Hepatocyte (in vitro differentiated cells): ENCODE measurements around the gene COL4A1. TPM values are rescaled to one million over a fixed set of nuclear protein-coding genes. Genes with fewer than 3 reads are reported as not detected.

Experiments
- DNase-seq: peaks from one replicate; pipeline ENCODE4 v3.0.0-alpha.2; 2016; ENCODE audit warnings: low spot score
- H2AFZ ChIP-seq: fragments of 200-600 bp; sonication (generic); 2 replicates; pipeline ENCODE4 v1.6.0; 2016; ENCODE audit warnings: antibody characterized with exemption, mild to moderate bottlenecking
- H3K27ac ChIP-seq: fragments of 200-600 bp; sonication (generic); 2 replicates; pipeline ENCODE4 v1.5.1; 2016; ENCODE audit warnings: mild to moderate bottlenecking
- H3K27me3 ChIP-seq: fragments of 200-600 bp; sonication (generic); 2 replicates; pipeline ENCODE4 v1.6.1; 2016
- H3K36me3 ChIP-seq: fragments of 200-600 bp; sonication (generic); replicated peaks from 2 replicates; pipeline ENCODE4 v1.5.1; 2016; ENCODE audit warnings: low read depth; ENCODE audit not compliant: insufficient read depth
- H3K4me1 ChIP-seq: fragments of 200-600 bp; sonication (generic); 2 replicates; pipeline ENCODE4 v1.5.1; 2016; ENCODE audit warnings: mild to moderate bottlenecking, moderate library complexity; ENCODE audit not compliant: insufficient read depth
- H3K4me2 ChIP-seq: fragments of 200-600 bp; sonication (generic); 2 replicates; pipeline ENCODE4 v1.6.0; 2016
- H3K4me3 ChIP-seq: fragments of 200-600 bp; sonication (generic); 2 replicates; pipeline ENCODE4 v1.5.1; 2016; ENCODE audit warnings: mild to moderate bottlenecking
- H3K79me2 ChIP-seq: fragments of 200-600 bp; sonication (generic); 2 replicates; pipeline ENCODE4 v1.6.0; 2017; ENCODE audit warnings: mild to moderate bottlenecking
- H3K9me2 ChIP-seq: fragments of 200-600 bp; sonication (generic); replicated peaks from 2 replicates; pipeline ENCODE4 v1.6.0; 2017; ENCODE audit warnings: mild to moderate bottlenecking; ENCODE audit not compliant: insufficient read depth
- H3K9me3 ChIP-seq: fragments of 200-600 bp; sonication (generic); 2 replicates; pipeline ENCODE4 v1.5.1; 2016; ENCODE audit warnings: low read depth, mild to moderate bottlenecking
- H4K20me1 ChIP-seq: fragments of 200-600 bp; sonication (generic); 2 replicates; pipeline ENCODE4 v1.6.0; 2016; ENCODE audit warnings: mild to moderate bottlenecking; ENCODE audit not compliant: insufficient read depth, poor library complexity, severe bottlenecking
- CTCF ChIP-seq: fragments of 200-600 bp; sonication (generic); IDR thresholded peaks from 2 replicates; pipeline ENCODE4 v1.5.1; 2016; ENCODE audit warnings: antibody characterized with exemption, mild to moderate bottlenecking; ENCODE audit not compliant: poor library complexity
- EZH2 ChIP-seq: fragments of 200-600 bp; sonication (generic); IDR thresholded peaks from 2 replicates; pipeline ENCODE4 v1.6.1; 2016; ENCODE audit warnings: antibody characterized with exemption, mild to moderate bottlenecking, borderline replicate concordance
- EZH2phosphoT487 ChIP-seq: fragments of 200-600 bp; sonication (generic); IDR thresholded peaks from one replicate; pipeline ENCODE4 v1.6.1; 2018; ENCODE audit warnings: antibody characterized with exemption, mild to moderate bottlenecking, low read depth, moderate library complexity; ENCODE audit not compliant: unreplicated experiment, severe bottlenecking
- WGBS: methylation state at CpG from one replicate; pipeline ENCODE4 v1.1.6; 2016; ENCODE audit warnings: low lambda C conversion rate; ENCODE audit errors: missing lambda C conversion rate; 5-methylcytosine and 5-hydroxymethylcytosine counted together
- polyA plus RNA-seq: library from polyadenylated mRNA; unstranded; fragments of >200 nt; fragmentation: Nextera tagmentation; extraction: Ambion mirVana; gene quantifications from 2 replicates; pipeline ENCODE4 v1.2.1, GENCODE V29; 2016
- total RNA-seq: library from RNA; depleted of rRNA; stranded (reverse); fragments of >200 nt; gene quantifications from 2 replicates; pipeline ENCODE4 v1.2.3, GENCODE V29; 2014

Gene COL4A1
- total and polyA plus RNA-seq, 2 experiments from 2014 or later: 138 to 269 TPM

DNA sequence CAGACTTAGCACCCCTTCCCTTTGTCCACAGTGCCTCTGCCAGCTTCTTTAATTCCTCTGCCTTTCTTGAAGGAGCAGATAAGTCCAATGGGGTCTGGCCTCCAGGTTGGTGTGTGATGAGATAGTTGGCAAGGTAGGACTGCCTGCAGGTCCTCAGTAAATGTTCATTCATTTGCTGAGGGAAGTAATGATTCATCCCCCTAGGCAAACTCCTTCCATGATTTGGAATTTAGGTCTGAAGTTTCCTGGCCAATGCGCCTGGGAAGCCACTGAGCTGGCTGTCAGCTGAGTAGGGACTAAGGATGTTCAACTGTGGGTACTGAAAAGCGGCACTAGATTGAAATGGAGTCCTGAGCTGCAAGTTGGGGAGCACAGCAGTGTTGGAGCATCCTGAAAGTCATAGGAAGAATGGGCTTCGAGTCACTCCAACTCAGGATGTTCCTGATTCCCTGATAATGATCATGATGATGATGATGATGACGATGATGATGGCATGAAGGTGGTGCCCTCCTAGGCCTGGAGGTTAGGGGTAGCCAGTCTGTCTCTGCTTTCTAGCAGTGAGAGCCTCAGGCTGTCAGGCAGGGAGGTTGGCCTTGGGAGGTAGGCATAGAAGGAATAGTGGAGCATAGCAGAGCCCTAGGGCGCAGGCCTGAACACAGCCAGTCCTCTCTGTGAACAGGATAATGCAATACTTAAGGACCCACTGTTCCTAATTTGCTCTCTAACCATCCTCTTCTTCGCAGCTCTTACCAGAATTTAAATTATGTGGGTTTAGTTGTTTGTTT, 44.9 kb upstream of the COL4A1 start:
- no peak for TF ChIP-seq CTCF
- no peak for TF ChIP-seq EZH2phosphoT487
- no peak for TF ChIP-seq EZH2
- Histone ChIP-seq H3K4me1 (peaks cover 13% of the 10 kb centered on the region), H3K27me3 (no peaks in the 10 kb centered on the region), H3K9me3 (no peaks in the 10 kb centered on the region), H3K79me2 (peaks cover 50% of the 10 kb centered on the region), H3K4me3 (no peak overlapping the region), H2AFZ (no peak overlapping the region), H3K9me2 (no peaks in the 10 kb centered on the region), H4K20me1 (no peaks in the 10 kb centered on the region), H3K36me3 (no peaks in the 10 kb centered on the region), H3K4me2 (no peak overlapping the region), H3K27ac (no peak overlapping the region)
- no peak for DNase-seq
- WGBS: 94% methylated on average over 6 of the region's 6 CpGs

- peaks cover 58% of the 10 kb centered on the region for H3K79me2 ChIP-seq
- peaks cover 13% of the 10 kb centered on the region for H3K4me1 ChIP-seq
- TF ChIP-seq EZH2phosphoT487 (no peak), EZH2 (no peak), CTCF (no peak)
- H4K20me1 ChIP-seq: no peaks in the 10 kb centered on the region
- no peak overlapping the region for H3K4me3 ChIP-seq
- H3K9me3 ChIP-seq: no peaks in the 10 kb centered on the region
- WGBS: 93% methylated on average over 3 of the region's 3 CpGs
- no peak overlapping the region for H2AFZ ChIP-seq
- DNase-seq: no peak
- no peaks in the 10 kb centered on the region for H3K36me3 ChIP-seq
- no peaks in the 10 kb centered on the region for H3K27me3 ChIP-seq
- no peaks in the 10 kb centered on the region for H3K9me2 ChIP-seq
- no peak overlapping the region for H3K27ac ChIP-seq
- H3K4me2 ChIP-seq: no peak overlapping the region
These were observed 43.6 kb upstream of the COL4A1 start for GRCh38 chr13:110350509-110350908.

DNA sequence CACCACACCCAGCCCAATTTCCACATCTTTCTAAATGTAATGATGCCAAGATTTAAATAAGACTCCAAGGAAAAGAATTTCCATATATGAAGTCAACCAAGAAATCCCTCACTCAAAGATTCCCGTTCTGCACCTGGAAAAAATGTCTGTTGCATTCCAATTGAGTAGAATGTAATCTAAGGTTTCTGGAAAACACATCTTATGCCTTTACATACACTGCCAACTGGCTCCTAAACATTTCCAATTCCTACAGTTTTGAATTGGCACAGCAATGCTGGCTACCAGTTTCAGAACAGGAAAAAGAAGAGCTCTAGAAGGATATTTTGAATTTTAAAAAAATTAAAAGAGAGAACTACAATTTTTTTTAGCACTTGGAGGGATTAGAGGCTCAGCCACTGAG, 43.1 kb upstream of the COL4A1 start:
- no peaks in the 10 kb centered on the region for H3K27me3 ChIP-seq
- WGBS: 93% methylated on average over 1 of the region's 1 CpG
- H2AFZ ChIP-seq: no peak overlapping the region
- no peak for TF ChIP-seq EZH2phosphoT487
- TF ChIP-seq CTCF: no peak
- no peak for TF ChIP-seq EZH2
- H3K9me3 ChIP-seq: no peaks in the 10 kb centered on the region
- DNase-seq: no peak
- peaks cover 13% of the 10 kb centered on the region for H3K4me1 ChIP-seq
- H3K79me2 ChIP-seq: peaks cover 61% of the 10 kb centered on the region
- H3K4me2 ChIP-seq: no peak overlapping the region
- H3K27ac ChIP-seq: no peak overlapping the region
- no peaks in the 10 kb centered on the region for H4K20me1 ChIP-seq
- no peaks in the 10 kb centered on the region for H3K9me2 ChIP-seq
- H3K4me3 ChIP-seq: no peak overlapping the region
- H3K36me3 ChIP-seq: no peaks in the 10 kb centered on the region
